Ecto neural progenitor cell (in vitro differentiated cells): ENCODE results near the gene PCDH9.
"Not testable (repeated sequence)": the region's sequence is repeated elsewhere in the genome, so short reads cannot be mapped to it uniquely, and the experiment has no call there.

ENCODE experiments used
- DNase-seq: peaks from one replicate; pipeline ENCODE4 v3.0.0-alpha.2; 2018; ENCODE audit warnings: low spot score

Gene PCDH9

GRCh38 chr13:66657165-66657881, 572.8 kb downstream of the PCDH9 start:
- DNase-seq: no peak

GRCh38 chr13:66655847-66656454, 574.2 kb downstream of the PCDH9 start:
- no peak for DNase-seq

GRCh38 chr13:66644855-66645460, 585.2 kb downstream of the PCDH9 start:
- no peak for DNase-seq

- no peak for DNase-seq
Measured at GRCh38 chr13:66640231-66640630, 589.9 kb downstream of the PCDH9 start.

- DNase-seq: no peak
Measured at GRCh38 chr13:66639044-66639443, 591.1 kb downstream of the PCDH9 start.

GRCh38 chr13:66635526-66635925, 594.6 kb downstream of the PCDH9 start:
- no peak for DNase-seq

GRCh38 chr13:66634384-66634783, 595.8 kb downstream of the PCDH9 start:
- no peak for DNase-seq

- no peak for DNase-seq
Measured at GRCh38 chr13:66627512-66627911, 602.6 kb downstream of the PCDH9 start.

GRCh38 chr13:66624302-66624701, 605.8 kb downstream of the PCDH9 start:
- DNase-seq: no peak

GRCh38 chr13:66623129-66623820, 606.9 kb downstream of the PCDH9 start:
- DNase-seq: no peak

GRCh38 chr13:66621906-66622447, 608.2 kb downstream of the PCDH9 start:
- not testable (repeated sequence) for DNase-seq

- no peak for DNase-seq
Measured at GRCh38 chr13:66618702-66619101, 611.4 kb downstream of the PCDH9 start.

- no peak for DNase-seq
Measured at GRCh38 chr13:66617786-66618185, 612.4 kb downstream of the PCDH9 start.

GRCh38 chr13:66612983-66613382, 617.2 kb downstream of the PCDH9 start:
- DNase-seq: no peak

GRCh38 chr13:66586489-66586888, 643.6 kb downstream of the PCDH9 start:
- no peak for DNase-seq

GRCh38 chr13:66585669-66586203, 644.4 kb downstream of the PCDH9 start:
- DNase-seq: no peak

GRCh38 chr13:66581675-66582074, 648.5 kb downstream of the PCDH9 start:
- DNase-seq: no peak

- DNase-seq: no peak
Measured at GRCh38 chr13:66578305-66578704, 651.8 kb downstream of the PCDH9 start.

- DNase-seq: no peak
Measured at GRCh38 chr13:66577358-66577757, 652.8 kb downstream of the PCDH9 start.

- DNase-seq: no peak
Measured at GRCh38 chr13:66576381-66576780, 653.8 kb downstream of the PCDH9 start.

- no peak for DNase-seq
Measured at GRCh38 chr13:66574606-66575005, 655.5 kb downstream of the PCDH9 start.

GRCh38 chr13:66567899-66568612, 662.1 kb downstream of the PCDH9 start:
- DNase-seq: no peak
